NCI-H1092 treated with DMSO at 0.1 percent for 48 hours (cell line): ENCODE measurements around the gene FLRT2.

Experiments used
- DNase-seq: peaks from one replicate; lab custom pipeline; 2025; lab: John Stamatoyannopoulos, UW

Gene FLRT2

GRCh38 chr14:85596562-85596961, 66.6 kb downstream of the FLRT2 start:
- peak; percentile 84 for DNase-seq

DNA sequence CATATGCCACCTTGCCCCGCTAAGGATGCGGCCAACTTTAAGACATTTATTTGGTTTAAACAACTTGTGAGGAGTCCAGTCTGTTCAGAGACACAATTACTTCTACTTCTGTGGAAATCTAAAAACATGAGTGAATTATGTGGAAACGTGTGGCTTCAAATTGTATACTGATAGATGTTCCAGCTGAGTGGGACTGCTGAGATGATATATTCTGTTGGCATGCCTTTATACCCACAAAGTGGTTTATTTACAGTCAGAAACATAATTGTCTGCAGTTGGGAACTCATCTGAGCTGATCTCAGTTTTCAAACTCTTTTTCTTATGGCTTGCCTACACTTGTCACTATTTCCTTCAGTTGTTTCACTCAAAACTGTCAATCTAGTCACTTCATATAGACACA, 67.8 kb downstream of the FLRT2 start:
- DNase-seq = no peak

DNA sequence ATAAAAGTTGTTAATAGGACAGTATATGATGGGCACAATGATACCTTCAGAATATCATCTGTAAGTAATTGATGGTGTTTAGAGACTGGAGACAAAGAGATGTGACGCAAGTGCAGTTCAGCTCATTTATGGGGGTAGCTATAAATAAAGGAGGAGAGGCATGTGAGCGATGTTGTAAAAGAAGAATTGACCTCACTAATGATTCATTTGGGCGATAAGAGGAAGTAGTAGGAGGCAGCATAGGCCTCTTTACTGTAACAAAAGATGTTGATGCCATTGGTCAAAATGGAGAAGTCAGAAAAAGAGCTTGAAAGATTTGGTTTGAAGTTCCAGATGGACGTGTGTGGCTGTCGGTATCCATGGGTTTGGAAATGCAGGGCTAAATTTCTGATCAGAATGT, 70.0 kb downstream of the FLRT2 start:
- DNase-seq = no peak

GRCh38 chr14:85601246-85601645, 71.3 kb downstream of the FLRT2 start:
- peak; percentile 45 for DNase-seq

GRCh38 chr14:85601690-85602089, 71.7 kb downstream of the FLRT2 start:
- no peak for DNase-seq

DNA sequence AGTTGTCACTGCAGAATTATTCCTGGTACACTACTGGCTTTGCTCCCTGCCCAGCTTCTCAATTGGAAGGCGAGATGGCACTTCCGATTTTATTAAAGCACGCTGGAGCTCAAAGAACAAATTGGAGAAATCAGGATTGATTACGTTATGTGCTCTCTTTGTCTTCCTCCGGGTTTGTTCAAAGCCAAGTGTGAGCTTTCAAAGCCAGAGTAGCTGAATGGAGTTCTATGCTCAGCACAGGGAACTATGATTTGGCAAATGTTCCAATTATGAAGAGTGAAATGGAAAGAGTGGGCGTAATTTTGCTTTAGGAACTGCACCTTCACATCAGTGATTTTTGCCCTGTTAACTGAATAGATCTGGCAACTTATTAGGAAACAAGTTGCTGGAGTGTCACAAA, 72.4 kb downstream of the FLRT2 start:
- no peak for DNase-seq

- no peak for DNase-seq
Observed at GRCh38 chr14:85604021-85604420, 74.1 kb downstream of the FLRT2 start.

- no peak for DNase-seq
Observed at GRCh38 chr14:85604714-85605113, 74.8 kb downstream of the FLRT2 start.

GRCh38 chr14:85607651-85608081, 77.7 kb downstream of the FLRT2 start:
- DNase-seq = no peak

DNA sequence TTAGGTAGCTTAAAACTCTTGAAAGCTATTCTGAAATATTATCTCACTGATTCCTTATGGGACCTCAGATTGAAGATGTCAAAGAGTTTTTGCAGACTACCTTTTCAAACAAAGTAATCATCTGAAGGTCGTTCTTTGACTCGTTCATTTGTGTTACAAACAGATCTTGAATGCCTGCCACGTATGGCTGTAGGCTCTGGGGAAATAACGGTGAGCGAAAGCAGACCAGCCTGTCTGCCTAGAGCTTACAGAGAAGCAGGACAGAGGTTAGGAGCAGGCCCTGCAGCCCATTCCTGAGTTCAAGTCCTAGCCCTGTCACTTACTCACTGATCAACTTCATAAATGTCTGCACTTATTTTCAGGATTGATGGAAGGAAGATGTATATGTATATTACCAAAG, 83.6 kb downstream of the FLRT2 start:
- no peak for DNase-seq

GRCh38 chr14:85616386-85616885, 86.5 kb downstream of the FLRT2 start:
- no peak for DNase-seq

DNA sequence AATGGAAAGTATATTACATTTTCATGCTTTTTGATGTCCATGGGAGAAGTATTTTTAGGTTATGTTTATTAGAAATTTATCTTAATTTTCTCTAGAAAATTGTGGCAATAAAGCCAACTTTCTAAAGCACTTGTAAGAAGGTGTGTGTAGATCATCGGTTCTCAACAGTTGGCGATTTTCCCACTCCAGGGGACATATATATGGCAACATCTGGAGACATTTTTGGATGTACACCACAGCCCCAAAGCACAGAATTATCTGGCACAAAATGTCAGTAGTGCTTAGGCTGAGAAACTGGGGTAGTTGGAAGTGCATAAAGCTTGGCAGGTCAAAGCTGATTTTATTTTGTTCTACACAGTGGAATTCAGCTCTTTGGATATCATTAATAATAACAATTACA, 86.9 kb downstream of the FLRT2 start:
- DNase-seq = no peak

DNA sequence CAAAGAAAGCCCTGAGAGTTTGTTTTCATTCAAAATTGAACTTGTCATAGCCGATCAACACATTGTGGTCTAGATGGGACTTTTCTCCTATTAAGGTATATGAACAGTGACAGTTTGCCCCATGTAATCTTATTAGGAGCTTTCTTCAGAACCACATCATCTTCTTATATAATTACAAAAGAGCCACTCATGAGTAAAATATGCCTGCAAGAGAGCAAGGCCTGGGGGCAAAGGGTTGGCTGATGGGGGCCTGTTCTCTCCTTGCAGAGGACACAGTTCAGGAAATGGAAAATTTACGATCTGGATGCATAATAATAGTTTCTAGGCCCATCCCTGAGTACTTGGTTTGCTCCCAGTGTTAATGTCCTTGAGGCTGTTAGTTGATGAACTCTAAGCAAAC, 87.8 kb downstream of the FLRT2 start:
- DNase-seq = no peak

DNA sequence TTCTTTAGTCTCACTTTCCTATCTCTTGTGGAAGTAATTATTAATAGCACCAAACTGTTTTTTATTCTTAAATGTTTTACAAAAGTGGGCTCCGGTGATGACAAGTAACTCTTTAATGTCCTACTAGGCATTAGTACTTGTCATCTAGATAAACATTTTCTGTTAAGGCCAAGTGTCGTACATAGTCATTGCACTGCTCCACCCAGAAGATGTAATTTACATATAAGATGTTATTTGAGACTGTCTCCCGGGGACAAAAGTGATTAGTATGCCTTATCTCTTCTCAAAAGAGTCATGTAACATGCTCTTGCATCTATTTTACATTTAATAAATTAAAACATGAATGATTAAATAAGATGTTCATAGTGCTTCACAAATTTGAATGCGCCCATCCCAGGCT, 88.4 kb downstream of the FLRT2 start:
- DNase-seq = no peak

DNA sequence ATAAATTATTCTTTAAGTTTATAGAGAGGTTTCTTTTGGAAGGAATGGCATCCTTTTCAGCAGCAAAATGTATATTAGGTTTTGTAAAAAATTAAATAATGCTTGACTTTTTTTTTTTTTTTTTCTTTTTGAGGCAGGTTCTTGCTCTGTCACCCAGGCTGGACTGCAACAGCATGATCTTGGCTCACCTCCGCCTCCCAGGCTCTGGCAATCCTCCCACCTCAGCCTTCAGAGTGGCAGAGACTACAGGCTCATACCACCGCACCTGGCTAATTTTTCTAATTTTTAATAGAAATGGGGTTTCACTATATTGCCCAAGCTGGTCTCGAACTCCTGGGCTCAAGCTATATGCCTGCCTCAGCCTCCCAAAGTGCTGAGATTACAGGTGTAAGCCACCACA, 89.0 kb downstream of the FLRT2 start:
- no peak for DNase-seq

- no peak for DNase-seq
Observed at GRCh38 chr14:85619851-85620250, 89.9 kb downstream of the FLRT2 start.

- DNase-seq = no peak
Observed at GRCh38 chr14:85620947-85621346, 91.0 kb downstream of the FLRT2 start.

DNA sequence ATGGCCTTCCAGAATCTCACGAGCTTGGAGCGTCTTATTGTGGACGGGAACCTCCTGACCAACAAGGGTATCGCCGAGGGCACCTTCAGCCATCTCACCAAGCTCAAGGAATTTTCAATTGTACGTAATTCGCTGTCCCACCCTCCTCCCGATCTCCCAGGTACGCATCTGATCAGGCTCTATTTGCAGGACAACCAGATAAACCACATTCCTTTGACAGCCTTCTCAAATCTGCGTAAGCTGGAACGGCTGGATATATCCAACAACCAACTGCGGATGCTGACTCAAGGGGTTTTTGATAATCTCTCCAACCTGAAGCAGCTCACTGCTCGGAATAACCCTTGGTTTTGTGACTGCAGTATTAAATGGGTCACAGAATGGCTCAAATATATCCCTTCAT, 92.2 kb downstream of the FLRT2 start:
- DNase-seq = no peak

DNA sequence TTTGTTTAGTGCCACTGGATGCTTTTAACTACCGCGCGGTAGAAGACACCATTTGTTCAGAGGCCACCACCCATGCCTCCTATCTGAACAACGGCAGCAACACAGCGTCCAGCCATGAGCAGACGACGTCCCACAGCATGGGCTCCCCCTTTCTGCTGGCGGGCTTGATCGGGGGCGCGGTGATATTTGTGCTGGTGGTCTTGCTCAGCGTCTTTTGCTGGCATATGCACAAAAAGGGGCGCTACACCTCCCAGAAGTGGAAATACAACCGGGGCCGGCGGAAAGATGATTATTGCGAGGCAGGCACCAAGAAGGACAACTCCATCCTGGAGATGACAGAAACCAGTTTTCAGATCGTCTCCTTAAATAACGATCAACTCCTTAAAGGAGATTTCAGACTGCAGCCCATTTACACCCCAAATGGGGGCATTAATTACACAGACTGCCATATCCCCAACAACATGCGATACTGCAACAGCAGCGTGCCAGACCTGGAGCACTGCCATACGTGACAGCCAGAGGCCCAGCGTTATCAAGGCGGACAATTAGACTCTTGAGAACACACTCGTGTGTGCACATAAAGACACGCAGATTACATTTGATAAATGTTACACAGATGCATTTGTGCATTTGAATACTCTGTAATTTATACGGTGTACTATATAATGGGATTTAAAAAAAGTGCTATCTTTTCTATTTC, 93.2 kb downstream of the FLRT2 start:
- no peak for DNase-seq

DNA sequence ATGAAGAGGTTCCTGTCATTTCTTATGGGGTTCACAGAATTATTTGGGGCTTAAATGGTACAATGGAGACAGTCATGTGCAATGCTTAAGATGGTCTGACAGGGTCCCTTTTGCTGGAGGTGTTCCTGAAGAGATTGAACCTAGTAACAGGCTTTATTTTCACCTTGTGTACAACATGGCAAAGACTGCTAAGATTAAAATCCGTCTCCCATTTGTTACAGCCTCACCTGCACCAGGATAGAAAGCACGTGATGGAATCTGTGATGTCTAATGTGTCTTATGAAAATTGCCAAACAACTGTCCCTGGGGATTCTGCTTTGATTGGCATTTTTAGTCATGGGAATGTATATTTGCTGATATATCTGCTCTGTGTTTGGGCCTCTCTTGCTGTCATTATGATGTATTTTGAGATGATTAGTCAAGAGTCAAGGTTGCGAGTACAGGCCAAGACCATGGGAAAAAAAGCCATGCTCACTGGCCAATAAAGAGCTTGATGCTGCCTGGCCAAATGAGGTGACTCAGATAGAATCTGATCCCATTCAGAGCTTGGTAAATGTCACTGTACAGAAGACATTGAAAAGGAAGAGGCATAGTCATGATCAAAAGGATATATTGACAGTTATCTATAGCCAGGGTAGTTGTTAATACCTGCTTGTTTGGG, 96.1 kb downstream of the FLRT2 start:
- no peak for DNase-seq

DNA sequence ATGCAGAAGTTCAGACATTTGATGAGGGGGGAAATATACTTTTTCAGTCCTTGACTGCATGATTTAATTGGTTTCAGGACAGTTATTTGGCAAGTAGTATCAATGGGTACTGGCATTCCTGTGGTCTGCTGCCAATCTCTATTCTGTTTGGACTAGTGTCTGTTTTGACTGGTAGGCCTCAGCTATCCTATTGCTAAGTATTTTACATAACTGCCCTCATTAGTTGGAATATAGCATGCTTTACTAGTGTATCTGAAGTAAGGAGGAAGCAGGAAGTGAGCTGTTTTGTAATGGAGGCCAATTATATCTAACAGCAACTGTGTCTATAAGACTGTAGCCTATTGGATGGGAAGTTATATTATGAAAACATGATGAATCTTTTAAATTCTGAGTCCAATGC, 104.3 kb downstream of the FLRT2 start:
- DNase-seq = no peak

DNA sequence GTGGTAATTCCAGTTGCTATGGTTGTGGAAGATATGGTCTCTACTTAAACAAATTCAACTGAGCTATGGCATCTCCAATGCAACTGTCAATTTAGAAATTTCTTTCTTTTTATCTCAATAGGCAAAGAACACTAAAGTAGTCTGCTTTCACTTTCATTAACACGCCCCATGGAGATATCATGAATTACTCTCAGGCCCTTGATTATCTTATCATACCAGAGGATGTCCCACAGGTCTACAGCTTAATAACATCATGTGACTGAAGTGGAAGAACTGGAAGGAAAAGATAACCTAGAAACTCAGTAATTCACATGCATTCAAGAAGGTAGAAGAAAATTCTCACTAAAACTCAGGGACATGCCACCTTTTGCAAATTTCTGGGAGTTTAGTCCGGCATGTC, 114.3 kb downstream of the FLRT2 start:
- no peak for DNase-seq

DNA sequence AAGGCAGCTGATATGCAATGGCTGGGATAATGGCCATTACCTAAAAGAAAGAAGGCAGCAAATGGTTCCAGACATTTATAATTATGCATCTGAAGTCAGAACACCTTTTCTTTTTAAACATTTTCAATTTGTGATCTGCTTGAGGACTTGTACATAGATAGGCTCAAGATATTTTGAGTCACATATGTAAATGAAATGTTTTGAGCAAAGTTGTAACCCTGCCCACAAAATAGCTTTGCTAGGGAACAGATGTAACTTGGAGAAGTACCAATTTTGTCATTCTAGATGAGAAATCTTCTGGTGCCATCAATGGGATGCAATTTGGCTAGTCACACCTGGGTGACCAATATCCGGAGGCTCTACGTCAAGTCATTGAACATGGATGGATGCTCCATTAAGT, 123.1 kb downstream of the FLRT2 start:
- DNase-seq = no peak
